ENCODE data around the gene DYRK1B. TPM values are rescaled to one million over a fixed set of nuclear protein-coding genes. Genes with fewer than 3 reads are reported as not detected.

The DYRK1B gene
- total RNA-seq, 1 experiment from 2014 or later = 11.8 TPM

DNA sequence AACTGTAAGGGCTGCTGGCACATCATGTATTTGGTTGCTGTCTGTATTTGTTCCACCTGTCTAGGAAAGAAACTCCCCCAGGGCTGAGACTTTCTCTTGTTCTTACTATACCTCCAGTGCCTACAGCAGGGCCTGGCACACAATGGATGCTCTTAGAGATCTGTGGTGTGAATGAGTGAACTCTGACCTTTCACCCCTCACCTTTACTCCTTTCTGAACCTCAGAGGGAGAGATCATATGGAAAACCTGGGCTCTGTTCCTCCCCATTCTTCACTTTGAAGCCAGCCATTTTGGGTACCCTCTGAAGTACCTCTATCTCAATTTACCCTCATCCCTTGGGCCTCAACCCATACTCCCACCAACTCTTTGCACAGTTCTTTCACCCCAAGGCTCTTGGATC, 3.1 kb downstream of the DYRK1B start:
- Mint-ChIP-seq H3K9me3 (ENCODE audit: unreplicated experiment) (no peaks in the 10 kb centered on the region), H3K4me3 (ENCODE audit: unreplicated experiment) (no peak overlapping the region), H3K27ac (ENCODE audit: low read depth, unreplicated experiment) (no peak overlapping the region), H3K36me3 (ENCODE audit: insufficient read depth, unreplicated experiment) (peaks cover 88% of the 10 kb centered on the region), H3K27me3 (ENCODE audit: insufficient read depth, unreplicated experiment) (no peaks in the 10 kb centered on the region), H3K4me1 (ENCODE audit: insufficient read depth, unreplicated experiment) (peaks cover 21% of the 10 kb centered on the region)
- no peak for DNase-seq (ENCODE audit: unreplicated experiment)
- ChIA-PET POLR2A (interaction anchor here (0.9 kb wide), 1 partner anchor 14 kb away, joined by 4 read pairs; no protein-coding TSS in a partner anchor), CTCF (no interaction called here)
- intact Hi-C loops (cut with micrococcal nuclease) = no loop called here
- BruUV-seq (replicated peaks) = no TSS peak
- TF ChIP-seq, protein P1, sequence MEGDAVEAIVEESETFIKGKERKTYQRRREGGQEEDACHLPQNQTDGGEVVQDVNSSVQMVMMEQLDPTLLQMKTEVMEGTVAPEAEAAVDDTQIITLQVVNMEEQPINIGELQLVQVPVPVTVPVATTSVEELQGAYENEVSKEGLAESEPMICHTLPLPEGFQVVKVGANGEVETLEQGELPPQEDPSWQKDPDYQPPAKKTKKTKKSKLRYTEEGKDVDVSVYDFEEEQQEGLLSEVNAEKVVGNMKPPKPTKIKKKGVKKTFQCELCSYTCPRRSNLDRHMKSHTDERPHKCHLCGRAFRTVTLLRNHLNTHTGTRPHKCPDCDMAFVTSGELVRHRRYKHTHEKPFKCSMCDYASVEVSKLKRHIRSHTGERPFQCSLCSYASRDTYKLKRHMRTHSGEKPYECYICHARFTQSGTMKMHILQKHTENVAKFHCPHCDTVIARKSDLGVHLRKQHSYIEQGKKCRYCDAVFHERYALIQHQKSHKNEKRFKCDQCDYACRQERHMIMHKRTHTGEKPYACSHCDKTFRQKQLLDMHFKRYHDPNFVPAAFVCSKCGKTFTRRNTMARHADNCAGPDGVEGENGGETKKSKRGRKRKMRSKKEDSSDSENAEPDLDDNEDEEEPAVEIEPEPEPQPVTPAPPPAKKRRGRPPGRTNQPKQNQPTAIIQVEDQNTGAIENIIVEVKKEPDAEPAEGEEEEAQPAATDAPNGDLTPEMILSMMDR (IDR thresholded peaks at IDR 0.05; ENCODE audit: unreplicated experiment) = no peak

DNA sequence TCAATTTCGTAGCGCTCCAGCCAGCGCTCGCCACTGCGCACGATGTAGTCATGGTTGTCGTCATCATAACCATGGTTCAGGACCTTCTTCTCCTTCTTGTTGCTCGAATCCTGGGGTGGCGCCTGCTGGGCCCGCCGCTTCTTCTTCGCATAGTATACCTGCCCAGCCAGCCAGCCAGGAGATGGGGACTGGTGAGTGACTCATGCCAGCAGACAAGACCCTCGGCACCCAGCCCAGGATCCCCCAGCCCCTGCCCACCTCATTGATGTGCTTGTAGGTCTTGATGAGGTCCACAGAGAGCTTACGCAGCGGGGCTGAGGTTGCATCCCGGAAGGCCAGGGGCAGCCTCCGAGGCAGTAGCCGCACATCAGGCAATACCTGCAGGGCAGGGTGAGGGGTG, 3.6 kb downstream of the DYRK1B start:
- no TSS peak for BruUV-seq (replicated peaks)
- Mint-ChIP-seq H3K27ac (ENCODE audit: low read depth, unreplicated experiment) (no peak overlapping the region), H3K27me3 (ENCODE audit: insufficient read depth, unreplicated experiment) (no peaks in the 10 kb centered on the region), H3K4me3 (ENCODE audit: unreplicated experiment) (no peak overlapping the region), H3K36me3 (ENCODE audit: insufficient read depth, unreplicated experiment) (peaks cover 83% of the 10 kb centered on the region), H3K9me3 (ENCODE audit: unreplicated experiment) (no peaks in the 10 kb centered on the region), H3K4me1 (ENCODE audit: insufficient read depth, unreplicated experiment) (peaks cover 21% of the 10 kb centered on the region)
- intact Hi-C loops (cut with micrococcal nuclease) = no loop called here
- POLR2A ChIA-PET = interaction anchor here (0.9 kb wide), 1 partner anchor 14 kb away, joined by 4 read pairs; no protein-coding TSS in a partner anchor
- TF ChIP-seq, protein P1 (IDR thresholded peaks at IDR 0.05; ENCODE audit: unreplicated experiment) = no peak
- CTCF ChIA-PET = no interaction called here
- DNase-seq (ENCODE audit: unreplicated experiment) = no peak

DNA sequence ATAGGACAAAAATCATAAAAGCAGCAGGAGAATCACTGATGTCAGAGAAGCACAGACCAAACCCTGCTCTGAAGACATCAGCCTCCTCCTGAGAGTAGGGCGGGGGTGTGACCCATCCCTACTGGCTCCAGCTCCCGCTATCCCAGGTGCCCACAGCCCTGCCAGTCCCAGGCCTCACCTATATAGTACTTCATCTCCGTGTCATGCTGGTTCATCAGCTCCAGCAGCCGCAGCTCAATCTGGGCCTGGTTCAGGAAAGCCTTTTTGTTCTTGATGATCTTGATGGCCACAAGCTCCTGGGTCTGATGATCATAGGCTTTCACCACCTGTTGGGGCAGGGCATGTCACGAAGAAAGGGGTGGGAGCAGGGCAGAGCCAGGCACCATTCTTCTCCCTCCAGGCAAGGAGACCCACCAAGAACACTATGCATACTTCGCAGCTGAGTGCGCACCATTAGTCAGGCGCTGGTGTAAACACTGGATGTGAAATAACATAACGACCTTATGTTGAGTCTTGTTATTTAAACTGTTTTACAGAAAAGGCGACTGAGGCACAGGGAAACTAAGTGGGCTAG, 4.2 kb downstream of the DYRK1B start:
- no peaks in the 10 kb centered on the region for H3K27me3 Mint-ChIP-seq (ENCODE audit: insufficient read depth, unreplicated experiment)
- DNase-seq (ENCODE audit: unreplicated experiment) = no peak
- no TSS peak for BruUV-seq (replicated peaks)
- ChIA-PET POLR2A (no interaction called here), CTCF (interaction anchor here (0.6 kb wide), 1 partner anchor 141 kb away, joined by 3 read pairs; no protein-coding TSS in a partner anchor)
- TF ChIP-seq, protein P1 (IDR thresholded peaks at IDR 0.05; ENCODE audit: unreplicated experiment) = no peak
- H3K36me3 Mint-ChIP-seq (ENCODE audit: insufficient read depth, unreplicated experiment) = peaks cover 77% of the 10 kb centered on the region
- H3K4me1 Mint-ChIP-seq (ENCODE audit: insufficient read depth, unreplicated experiment) = peaks cover 21% of the 10 kb centered on the region
- H3K27ac Mint-ChIP-seq (ENCODE audit: low read depth, unreplicated experiment) = no peak overlapping the region
- H3K4me3 Mint-ChIP-seq (ENCODE audit: unreplicated experiment) = no peak overlapping the region
- no peaks in the 10 kb centered on the region for H3K9me3 Mint-ChIP-seq (ENCODE audit: unreplicated experiment)
- intact Hi-C loops (cut with micrococcal nuclease) = no loop called here

DNA sequence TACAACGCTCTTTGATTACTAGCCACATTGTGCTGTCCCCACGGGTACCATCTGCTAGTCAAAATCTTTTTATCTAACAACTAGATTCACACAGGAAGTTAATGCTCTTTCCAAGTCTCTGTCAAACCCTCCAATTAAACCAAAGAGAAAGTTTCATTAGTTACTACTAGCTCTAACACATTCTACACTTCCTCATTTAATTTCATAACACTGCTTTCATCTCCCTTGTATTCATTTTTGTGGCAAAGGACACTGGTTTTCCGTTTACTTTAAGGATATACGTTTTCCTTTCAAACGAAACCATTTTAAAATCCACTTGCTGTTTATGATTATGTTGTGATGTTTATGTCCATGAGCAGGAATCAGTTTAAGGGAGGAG, 5.3 kb downstream of the DYRK1B start:
- H3K27ac Mint-ChIP-seq (ENCODE audit: low read depth, unreplicated experiment) = no peak overlapping the region
- CTCF ChIA-PET = interaction anchor here (1.7 kb wide), 1 partner anchor 16 kb away, joined by 9 read pairs; no protein-coding TSS in a partner anchor
- peaks cover 15% of the 10 kb centered on the region for H3K4me1 Mint-ChIP-seq (ENCODE audit: insufficient read depth, unreplicated experiment)
- no peak overlapping the region for H3K4me3 Mint-ChIP-seq (ENCODE audit: unreplicated experiment)
- DNase-seq (ENCODE audit: unreplicated experiment) = no peak
- POLR2A ChIA-PET = no interaction called here
- intact Hi-C loops (cut with micrococcal nuclease) = no loop called here
- no peaks in the 10 kb centered on the region for H3K27me3 Mint-ChIP-seq (ENCODE audit: insufficient read depth, unreplicated experiment)
- no TSS peak for BruUV-seq (replicated peaks)
- H3K9me3 Mint-ChIP-seq (ENCODE audit: unreplicated experiment) = no peaks in the 10 kb centered on the region
- H3K36me3 Mint-ChIP-seq (ENCODE audit: insufficient read depth, unreplicated experiment) = peaks cover 66% of the 10 kb centered on the region
- TF ChIP-seq, protein P1 (IDR thresholded peaks at IDR 0.05; ENCODE audit: unreplicated experiment) = no peak

Measured in MCF 10A (cell line).